Prostate gland (tissue), 2 donors: ENCODE results near the gene ASAP3.

Source experiments
- CTCF ChIP-seq, 4 experiments: fragments of 200-600 bp in 2 of 4; fragments of 450-650 bp in 2 of 4; sonication (generic) in 2 of 4; IDR thresholded peaks; 1 replicate in 3 of 4; 2 replicates in 1 of 4; pipeline ENCODE4 v1.5.1; 2016 to 2019; ENCODE audit warnings: antibody characterized with exemption in 4 of 4, mild to moderate bottlenecking in 2 of 4, moderate library complexity in 2 of 4
- POLR2A ChIP-seq: fragments of 450-650 bp; IDR thresholded peaks from one replicate; pipeline ENCODE4 v1.6.1; 2016; ENCODE audit warnings: antibody characterized with exemption, mild to moderate bottlenecking
- POLR2AphosphoS5 ChIP-seq: sonication (generic); formaldehyde crosslinking; IDR thresholded peaks from one replicate; pipeline ENCODE4 v1.6.1; 2017; ENCODE audit warnings: antibody characterized with exemption

GRCh38 chr1:23524716-23525401, 40.9 kb upstream of the ASAP3 start:
- TF ChIP-seq POLR2A (no peak), POLR2AphosphoS5 (no peak), CTCF (IDR thresholded peaks at IDR 0.05) (no peak)
